ENCODE measurements around the gene NR3C2. TPM values are rescaled to one million over a fixed set of nuclear protein-coding genes. Genes with fewer than 3 reads are reported as not detected.

The NR3C2 gene
- total and polyA plus RNA-seq, 2 experiments from 2014 or later: 1.2 to 3.0 TPM

DNA sequence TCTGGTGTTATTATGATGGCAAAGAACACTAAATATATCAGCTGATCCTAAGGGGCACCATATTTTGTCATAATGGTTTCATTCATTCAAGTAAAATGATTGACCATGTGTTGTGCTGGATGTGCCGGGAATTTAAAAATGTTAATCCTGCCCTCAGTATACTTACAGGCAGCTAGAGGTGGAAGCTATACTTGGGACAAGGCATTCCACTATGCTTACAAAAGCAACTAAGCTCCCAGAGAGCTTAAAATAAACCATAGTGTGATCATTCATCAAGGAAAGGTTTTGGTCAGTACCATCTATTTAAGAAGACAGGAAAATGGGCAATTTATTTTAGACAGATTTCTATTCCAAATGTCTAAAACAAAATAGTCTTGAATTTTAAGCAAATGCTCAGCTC, 46.4 kb downstream of the NR3C2 start (continued):
- TF ChIP-seq, protein P1, sequence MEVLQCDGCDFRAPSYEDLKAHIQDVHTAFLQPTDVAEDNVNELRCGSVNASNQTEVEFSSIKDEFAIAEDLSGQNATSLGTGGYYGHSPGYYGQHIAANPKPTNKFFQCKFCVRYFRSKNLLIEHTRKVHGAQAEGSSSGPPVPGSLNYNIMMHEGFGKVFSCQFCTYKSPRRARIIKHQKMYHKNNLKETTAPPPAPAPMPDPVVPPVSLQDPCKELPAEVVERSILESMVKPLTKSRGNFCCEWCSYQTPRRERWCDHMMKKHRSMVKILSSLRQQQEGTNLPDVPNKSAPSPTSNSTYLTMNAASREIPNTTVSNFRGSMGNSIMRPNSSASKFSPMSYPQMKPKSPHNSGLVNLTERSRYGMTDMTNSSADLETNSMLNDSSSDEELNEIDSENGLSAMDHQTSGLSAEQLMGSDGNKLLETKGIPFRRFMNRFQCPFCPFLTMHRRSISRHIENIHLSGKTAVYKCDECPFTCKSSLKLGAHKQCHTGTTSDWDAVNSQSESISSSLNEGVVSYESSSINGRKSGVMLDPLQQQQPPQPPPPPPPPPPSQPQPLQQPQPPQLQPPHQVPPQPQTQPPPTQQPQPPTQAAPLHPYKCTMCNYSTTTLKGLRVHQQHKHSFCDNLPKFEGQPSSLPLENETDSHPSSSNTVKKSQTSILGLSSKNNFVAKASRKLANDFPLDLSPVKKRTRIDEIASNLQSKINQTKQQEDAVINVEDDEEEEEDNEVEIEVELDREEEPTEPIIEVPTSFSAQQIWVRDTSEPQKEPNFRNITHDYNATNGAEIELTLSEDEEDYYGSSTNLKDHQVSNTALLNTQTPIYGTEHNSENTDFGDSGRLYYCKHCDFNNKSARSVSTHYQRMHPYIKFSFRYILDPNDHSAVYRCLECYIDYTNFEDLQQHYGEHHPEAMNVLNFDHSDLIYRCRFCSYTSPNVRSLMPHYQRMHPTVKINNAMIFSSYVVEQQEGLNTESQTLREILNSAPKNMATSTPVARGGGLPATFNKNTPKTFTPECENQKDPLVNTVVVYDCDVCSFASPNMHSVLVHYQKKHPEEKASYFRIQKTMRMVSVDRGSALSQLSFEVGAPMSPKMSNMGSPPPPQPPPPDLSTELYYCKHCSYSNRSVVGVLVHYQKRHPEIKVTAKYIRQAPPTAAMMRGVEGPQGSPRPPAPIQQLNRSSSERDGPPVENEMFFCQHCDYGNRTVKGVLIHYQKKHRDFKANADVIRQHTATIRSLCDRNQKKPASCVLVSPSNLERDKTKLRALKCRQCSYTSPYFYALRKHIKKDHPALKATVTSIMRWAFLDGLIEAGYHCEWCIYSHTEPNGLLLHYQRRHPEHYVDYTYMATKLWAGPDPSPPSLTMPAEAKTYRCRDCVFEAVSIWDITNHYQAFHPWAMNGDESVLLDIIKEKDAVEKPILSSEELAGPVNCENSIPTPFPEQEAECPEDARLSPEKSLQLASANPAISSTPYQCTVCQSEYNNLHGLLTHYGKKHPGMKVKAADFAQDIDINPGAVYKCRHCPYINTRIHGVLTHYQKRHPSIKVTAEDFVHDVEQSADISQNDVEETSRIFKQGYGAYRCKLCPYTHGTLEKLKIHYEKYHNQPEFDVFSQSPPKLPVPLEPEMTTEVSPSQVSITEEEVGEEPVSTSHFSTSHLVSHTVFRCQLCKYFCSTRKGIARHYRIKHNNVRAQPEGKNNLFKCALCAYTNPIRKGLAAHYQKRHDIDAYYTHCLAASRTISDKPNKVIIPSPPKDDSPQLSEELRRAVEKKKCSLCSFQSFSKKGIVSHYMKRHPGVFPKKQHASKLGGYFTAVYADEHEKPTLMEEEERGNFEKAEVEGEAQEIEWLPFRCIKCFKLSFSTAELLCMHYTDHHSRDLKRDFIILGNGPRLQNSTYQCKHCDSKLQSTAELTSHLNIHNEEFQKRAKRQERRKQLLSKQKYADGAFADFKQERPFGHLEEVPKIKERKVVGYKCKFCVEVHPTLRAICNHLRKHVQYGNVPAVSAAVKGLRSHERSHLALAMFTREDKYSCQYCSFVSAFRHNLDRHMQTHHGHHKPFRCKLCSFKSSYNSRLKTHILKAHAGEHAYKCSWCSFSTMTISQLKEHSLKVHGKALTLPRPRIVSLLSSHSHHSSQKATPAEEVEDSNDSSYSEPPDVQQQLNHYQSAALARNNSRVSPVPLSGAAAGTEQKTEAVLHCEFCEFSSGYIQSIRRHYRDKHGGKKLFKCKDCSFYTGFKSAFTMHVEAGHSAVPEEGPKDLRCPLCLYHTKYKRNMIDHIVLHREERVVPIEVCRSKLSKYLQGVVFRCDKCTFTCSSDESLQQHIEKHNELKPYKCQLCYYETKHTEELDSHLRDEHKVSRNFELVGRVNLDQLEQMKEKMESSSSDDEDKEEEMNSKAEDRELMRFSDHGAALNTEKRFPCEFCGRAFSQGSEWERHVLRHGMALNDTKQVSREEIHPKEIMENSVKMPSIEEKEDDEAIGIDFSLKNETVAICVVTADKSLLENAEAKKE (CRISPR knock-in tag; IDR thresholded peaks at IDR 0.05): no peak
- TF ChIP-seq POLR2AphosphoS5 (IDR thresholded peaks at IDR 0.05; ENCODE audit: low read depth) (no peak), JUNB (IDR thresholded peaks at IDR 0.05; ENCODE audit: unreplicated experiment) (no peak)

DNA sequence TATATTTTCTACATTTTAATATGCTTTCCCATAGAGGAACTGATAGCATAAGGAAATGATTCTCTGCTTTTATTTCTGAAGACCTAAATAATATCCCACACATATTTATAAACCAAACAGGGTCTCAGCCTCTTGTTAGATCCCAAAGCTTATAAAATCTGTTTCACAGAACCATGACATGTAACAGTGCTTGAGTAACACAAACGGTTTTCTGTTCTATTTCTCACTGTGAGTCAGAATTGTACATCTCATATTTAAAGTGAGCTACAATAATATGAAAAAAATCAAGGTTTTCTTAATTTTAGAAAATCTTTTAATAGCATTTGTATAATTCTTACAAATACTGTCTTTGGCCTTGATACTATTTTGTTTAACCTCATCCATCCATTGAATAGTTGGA, 51.2 kb downstream of the NR3C2 start:
- Mint-ChIP-seq H3K9me3 (no peaks in the 10 kb centered on the region), H3K27me3 (ENCODE audit: insufficient read depth, low read depth, poor library complexity) (no peaks in the 10 kb centered on the region)
- no peak for ATAC-seq
- TF ChIP-seq, protein P2, sequence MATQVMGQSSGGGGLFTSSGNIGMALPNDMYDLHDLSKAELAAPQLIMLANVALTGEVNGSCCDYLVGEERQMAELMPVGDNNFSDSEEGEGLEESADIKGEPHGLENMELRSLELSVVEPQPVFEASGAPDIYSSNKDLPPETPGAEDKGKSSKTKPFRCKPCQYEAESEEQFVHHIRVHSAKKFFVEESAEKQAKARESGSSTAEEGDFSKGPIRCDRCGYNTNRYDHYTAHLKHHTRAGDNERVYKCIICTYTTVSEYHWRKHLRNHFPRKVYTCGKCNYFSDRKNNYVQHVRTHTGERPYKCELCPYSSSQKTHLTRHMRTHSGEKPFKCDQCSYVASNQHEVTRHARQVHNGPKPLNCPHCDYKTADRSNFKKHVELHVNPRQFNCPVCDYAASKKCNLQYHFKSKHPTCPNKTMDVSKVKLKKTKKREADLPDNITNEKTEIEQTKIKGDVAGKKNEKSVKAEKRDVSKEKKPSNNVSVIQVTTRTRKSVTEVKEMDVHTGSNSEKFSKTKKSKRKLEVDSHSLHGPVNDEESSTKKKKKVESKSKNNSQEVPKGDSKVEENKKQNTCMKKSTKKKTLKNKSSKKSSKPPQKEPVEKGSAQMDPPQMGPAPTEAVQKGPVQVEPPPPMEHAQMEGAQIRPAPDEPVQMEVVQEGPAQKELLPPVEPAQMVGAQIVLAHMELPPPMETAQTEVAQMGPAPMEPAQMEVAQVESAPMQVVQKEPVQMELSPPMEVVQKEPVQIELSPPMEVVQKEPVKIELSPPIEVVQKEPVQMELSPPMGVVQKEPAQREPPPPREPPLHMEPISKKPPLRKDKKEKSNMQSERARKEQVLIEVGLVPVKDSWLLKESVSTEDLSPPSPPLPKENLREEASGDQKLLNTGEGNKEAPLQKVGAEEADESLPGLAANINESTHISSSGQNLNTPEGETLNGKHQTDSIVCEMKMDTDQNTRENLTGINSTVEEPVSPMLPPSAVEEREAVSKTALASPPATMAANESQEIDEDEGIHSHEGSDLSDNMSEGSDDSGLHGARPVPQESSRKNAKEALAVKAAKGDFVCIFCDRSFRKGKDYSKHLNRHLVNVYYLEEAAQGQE (IDR thresholded peaks at IDR 0.05; ENCODE audit: unreplicated experiment): no peak
- TF ChIP-seq, protein P1 (CRISPR knock-in tag; IDR thresholded peaks at IDR 0.05): no peak
- TF ChIP-seq POLR2AphosphoS5 (IDR thresholded peaks at IDR 0.05; ENCODE audit: low read depth): no peak
- TF ChIP-seq JUNB (IDR thresholded peaks at IDR 0.05; ENCODE audit: unreplicated experiment): no peak

More for the DNA sequence above, 51.2 kb downstream of the NR3C2 start:
- Mint-ChIP-seq H3K36me3 (ENCODE audit: low read depth) (no peaks in the 10 kb centered on the region), H3K4me3 (no peak overlapping the region), H3K27ac (no peak overlapping the region), H3K4me1 (peaks cover 2% of the 10 kb centered on the region)
- Histone ChIP-seq H3K9me2 (ENCODE audit: insufficient read depth) (no peaks in the 10 kb centered on the region), H3K36me3 (ENCODE audit: insufficient read depth) (no peaks in the 10 kb centered on the region), H4K20me1 (replicated peaks; ENCODE audit: insufficient read depth) (no peaks in the 10 kb centered on the region), H3K79me2 (replicated peaks; ENCODE audit: insufficient read depth) (no peaks in the 10 kb centered on the region), H3K4me2 (no peak overlapping the region), H3K4me1 (ENCODE audit: insufficient read depth) (no peaks in the 10 kb centered on the region), H3K4me3 (no peak overlapping the region), H3F3A (replicated peaks; ENCODE audit: low read depth) (no peaks in the 10 kb centered on the region), H3K27ac (ENCODE audit: low read depth) (no peak overlapping the region), H2AFZ (no peak overlapping the region), H3K27me3 (ENCODE audit: insufficient read depth) (no peaks in the 10 kb centered on the region)
- DNase-seq (ENCODE audit: low spot score): no peak
